ACC112 (cell line): ENCODE measurements around the gene BRICD5.

Experiments
- H2AFZ ChIP-seq: fragments of 200-600 bp; sonication (generic); one replicate; pipeline ENCODE4 v1.6.0; 2017; ENCODE audit warnings: antibody characterized with exemption, low read length; ENCODE audit not compliant: unreplicated experiment
- H3K27ac ChIP-seq: fragments of 200-600 bp; sonication (generic); 2 replicates; pipeline ENCODE4 v1.5.1; 2014; ENCODE audit warnings: low read depth, mild to moderate bottlenecking, antibody characterized with exemption, low read length, moderate library complexity
- H3K27me3 ChIP-seq: fragments of 200-600 bp; sonication (generic); 2 replicates; pipeline ENCODE4 v1.6.1; 2014; ENCODE audit warnings: mild to moderate bottlenecking, antibody characterized with exemption, low read length, moderate library complexity, mixed read lengths; ENCODE audit not compliant: insufficient read depth
- H3K36me3 ChIP-seq: fragments of 200-600 bp; sonication (generic); 2 replicates; pipeline ENCODE4 v1.6.1; 2016; ENCODE audit warnings: mild to moderate bottlenecking, antibody characterized with exemption, low read length, moderate library complexity, mixed read lengths; ENCODE audit not compliant: insufficient read depth
- H3K4me1 ChIP-seq: fragments of 200-600 bp; sonication (generic); one replicate; pipeline ENCODE4 v1.6.1; 2016; ENCODE audit warnings: low read length, mixed read lengths; ENCODE audit not compliant: insufficient read depth, unreplicated experiment, control insufficient read depth
- H3K4me3 ChIP-seq: fragments of 200-600 bp; sonication (generic); 2 replicates; pipeline ENCODE4 v1.5.1; 2014; ENCODE audit warnings: mild to moderate bottlenecking, low read depth, low read length
- H3K79me2 ChIP-seq: fragments of 200-600 bp; sonication (generic); one replicate; pipeline ENCODE4 v1.6.0; 2016; ENCODE audit warnings: low read length; ENCODE audit not compliant: control insufficient read depth, unreplicated experiment, insufficient read depth

BRICD5 gene

GRCh38 chr16:2197765-2198164, 12.9 kb downstream of the BRICD5 start:
- Histone ChIP-seq H3K27ac (no peak overlapping the region), H3K79me2 (no peaks in the 10 kb centered on the region), H3K27me3 (peaks cover 49% of the 10 kb centered on the region), H2AFZ (no peak overlapping the region), H3K36me3 (no peaks in the 10 kb centered on the region), H3K4me1 (no peaks in the 10 kb centered on the region), H3K4me3 (no peak overlapping the region)

- peak overlapping the region; percentile 25; the same call in 1 of the 2 replicates for H3K4me3 ChIP-seq
These were observed 13.6 kb downstream of the BRICD5 start for GRCh38 chr16:2196981-2197511.

GRCh38 chr16:2196162-2196980, 14.3 kb downstream of the BRICD5 start, which contains the start of gene CASKIN1:
Gene CASKIN1, minus strand, starts transcription at chr16:2196605. Its CDS starts 173 bp downstream, at chr16:2196432.
- H3K27ac ChIP-seq: no peak within 1 kb of the TSS
- H3K36me3 ChIP-seq: no peaks in the 10 kb centered on the region
- H3K79me2 ChIP-seq: no peaks in the 10 kb centered on the region
- H3K27me3 ChIP-seq: peaks cover 49% of the 10 kb centered on the region
- peak within 1 kb of the TSS; percentile 56; the same call in 1 of the 2 replicates for H3K4me3 ChIP-seq
- H2AFZ ChIP-seq: no peak within 1 kb of the TSS
- no peaks in the 10 kb centered on the region for H3K4me1 ChIP-seq

More at GRCh38 chr16:2196981-2197511, 13.6 kb downstream of the BRICD5 start:
- peaks cover 49% of the 10 kb centered on the region for H3K27me3 ChIP-seq
- no peaks in the 10 kb centered on the region for H3K79me2 ChIP-seq
- no peaks in the 10 kb centered on the region for H3K4me1 ChIP-seq
- no peak overlapping the region for H2AFZ ChIP-seq
- no peak overlapping the region for H3K27ac ChIP-seq
- H3K36me3 ChIP-seq: no peaks in the 10 kb centered on the region

- Histone ChIP-seq H3K27me3 (peaks cover 49% of the 10 kb centered on the region), H3K4me3 (peak overlapping the region; percentile 56; the same call in 1 of the 2 replicates)
These were observed 15.1 kb downstream of the BRICD5 start for GRCh38 chr16:2195322-2196161.

GRCh38 chr16:2194852-2195321, 15.8 kb downstream of the BRICD5 start:
- no peak overlapping the region for H2AFZ ChIP-seq
- H3K27ac ChIP-seq: no peak overlapping the region
- no peaks in the 10 kb centered on the region for H3K79me2 ChIP-seq
- H3K36me3 ChIP-seq: no peaks in the 10 kb centered on the region
- H3K4me1 ChIP-seq: no peaks in the 10 kb centered on the region
- peaks cover 49% of the 10 kb centered on the region for H3K27me3 ChIP-seq
- H3K4me3 ChIP-seq: no peak overlapping the region

More at GRCh38 chr16:2195322-2196161, 15.1 kb downstream of the BRICD5 start:
- Histone ChIP-seq H3K4me1 (no peaks in the 10 kb centered on the region), H3K36me3 (no peaks in the 10 kb centered on the region), H3K79me2 (no peaks in the 10 kb centered on the region), H2AFZ (no peak overlapping the region), H3K27ac (no peak overlapping the region)

- no peaks in the 10 kb centered on the region for H3K79me2 ChIP-seq
- H3K27me3 ChIP-seq: peaks cover 44% of the 10 kb centered on the region
- no peak overlapping the region for H3K4me3 ChIP-seq
- H3K36me3 ChIP-seq: no peaks in the 10 kb centered on the region
- H2AFZ ChIP-seq: no peak overlapping the region
- no peaks in the 10 kb centered on the region for H3K4me1 ChIP-seq
- no peak overlapping the region for H3K27ac ChIP-seq
These were observed 16.4 kb downstream of the BRICD5 start for GRCh38 chr16:2194166-2194834.

GRCh38 chr16:2191446-2191706, 19.3 kb downstream of the BRICD5 start:
- Histone ChIP-seq H3K79me2 (no peaks in the 10 kb centered on the region), H3K4me1 (no peaks in the 10 kb centered on the region), H3K4me3 (no peak overlapping the region), H2AFZ (no peak overlapping the region), H3K27ac (no peak overlapping the region), H3K27me3 (peaks cover 18% of the 10 kb centered on the region), H3K36me3 (no peaks in the 10 kb centered on the region)

- no peak overlapping the region for H3K4me3 ChIP-seq
- no peaks in the 10 kb centered on the region for H3K36me3 ChIP-seq
- no peak overlapping the region for H3K27ac ChIP-seq
- H3K27me3 ChIP-seq: peaks cover 14% of the 10 kb centered on the region
- H3K79me2 ChIP-seq: no peaks in the 10 kb centered on the region
- no peaks in the 10 kb centered on the region for H3K4me1 ChIP-seq
- no peak overlapping the region for H2AFZ ChIP-seq
These were observed 19.8 kb downstream of the BRICD5 start for GRCh38 chr16:2190659-2191445.

GRCh38 chr16:2190002-2190658, 20.5 kb downstream of the BRICD5 start:
- Histone ChIP-seq H3K4me3 (no peak overlapping the region), H3K79me2 (no peaks in the 10 kb centered on the region), H3K27ac (no peak overlapping the region), H3K4me1 (no peaks in the 10 kb centered on the region), H3K27me3 (peaks cover 7% of the 10 kb centered on the region), H2AFZ (no peak overlapping the region), H3K36me3 (no peaks in the 10 kb centered on the region)
